ENCODE measurements around the gene SLF2.

DNA sequence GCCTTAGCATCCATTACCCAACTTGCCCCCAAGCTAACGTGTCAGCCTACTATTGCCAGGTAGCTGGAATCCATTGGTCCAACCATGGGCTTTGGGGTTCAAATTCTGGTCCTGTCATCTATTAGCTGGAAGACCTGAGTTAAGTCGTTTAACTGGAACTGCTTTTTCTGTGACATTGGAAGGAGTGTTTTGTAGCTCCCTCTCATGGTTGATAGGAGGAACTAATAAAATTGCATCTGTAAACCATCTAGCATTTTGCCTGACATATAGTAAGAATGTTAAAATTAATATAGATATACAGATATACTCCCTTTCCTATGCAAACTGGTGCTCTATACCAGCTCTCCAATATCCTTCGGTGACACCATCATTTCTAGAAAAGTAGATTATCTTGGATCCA lies 23.8 kb upstream of the SLF2 start:
- TF ChIP-seq POLR2A (IDR thresholded peaks at IDR 0.05) (no peak), POLR2AphosphoS5 (IDR thresholded peaks at IDR 0.05) (no peak)
- TF ChIP-seq, protein P1, sequence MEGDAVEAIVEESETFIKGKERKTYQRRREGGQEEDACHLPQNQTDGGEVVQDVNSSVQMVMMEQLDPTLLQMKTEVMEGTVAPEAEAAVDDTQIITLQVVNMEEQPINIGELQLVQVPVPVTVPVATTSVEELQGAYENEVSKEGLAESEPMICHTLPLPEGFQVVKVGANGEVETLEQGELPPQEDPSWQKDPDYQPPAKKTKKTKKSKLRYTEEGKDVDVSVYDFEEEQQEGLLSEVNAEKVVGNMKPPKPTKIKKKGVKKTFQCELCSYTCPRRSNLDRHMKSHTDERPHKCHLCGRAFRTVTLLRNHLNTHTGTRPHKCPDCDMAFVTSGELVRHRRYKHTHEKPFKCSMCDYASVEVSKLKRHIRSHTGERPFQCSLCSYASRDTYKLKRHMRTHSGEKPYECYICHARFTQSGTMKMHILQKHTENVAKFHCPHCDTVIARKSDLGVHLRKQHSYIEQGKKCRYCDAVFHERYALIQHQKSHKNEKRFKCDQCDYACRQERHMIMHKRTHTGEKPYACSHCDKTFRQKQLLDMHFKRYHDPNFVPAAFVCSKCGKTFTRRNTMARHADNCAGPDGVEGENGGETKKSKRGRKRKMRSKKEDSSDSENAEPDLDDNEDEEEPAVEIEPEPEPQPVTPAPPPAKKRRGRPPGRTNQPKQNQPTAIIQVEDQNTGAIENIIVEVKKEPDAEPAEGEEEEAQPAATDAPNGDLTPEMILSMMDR (IDR thresholded peaks at IDR 0.05) = no peak

All from prostate gland (tissue), 2 donors.